WERI-Rb-1 (cell line): ENCODE measurements around the gene C16orf54.
"Not testable (repeated sequence)": the region's sequence is repeated elsewhere in the genome, so short reads cannot be mapped to it uniquely, and the experiment has no call there.

Experiments
- DNase-seq: peaks from one replicate; pipeline ENCODE4 v3.0.0-alpha.2; 2020
- H3K27ac ChIP-seq: fragments of 250-450 bp; sonication (Bioruptor Pico); 2 replicates; pipeline ENCODE4 v1.5.1; 2020; ENCODE audit warnings: mild to moderate bottlenecking, moderate library complexity
- H3K27me3 ChIP-seq: fragments of 250-450 bp; sonication (Bioruptor Pico); 2 replicates; pipeline ENCODE4 v1.5.1; 2021; ENCODE audit warnings: mild to moderate bottlenecking, low read depth, moderate library complexity; ENCODE audit not compliant: insufficient read depth, severe bottlenecking
- H3K36me3 ChIP-seq: fragments of 250-450 bp; sonication (Bioruptor Pico); 2 replicates; pipeline ENCODE4 v1.5.1; 2020; ENCODE audit warnings: mild to moderate bottlenecking, moderate library complexity
- H3K4me3 ChIP-seq: 2 replicates; pipeline ENCODE4 v1.5.1; 2011; ENCODE audit warnings: low read depth, mild to moderate bottlenecking, control low read depth, low read length
- H3K9me3 ChIP-seq: fragments of 250-450 bp; sonication (Bioruptor Pico); 2 replicates; pipeline ENCODE4 v1.5.1; 2021; ENCODE audit warnings: mild to moderate bottlenecking, moderate library complexity; ENCODE audit not compliant: severe bottlenecking
- CTCF ChIP-seq: IDR thresholded peaks from 2 replicates; pipeline ENCODE4 v1.5.1; 2011; ENCODE audit warnings: low read depth, mild to moderate bottlenecking, control low read depth, inconsistent platforms, low read length

The C16orf54 gene

GRCh38 chr16:29742683-29743275, 3.0 kb downstream of the C16orf54 start:
- Histone ChIP-seq H3K27ac (no peak overlapping the region), H3K9me3 (peaks cover 1% of the 10 kb centered on the region), H3K36me3 (no peaks in the 10 kb centered on the region), H3K27me3 (no peaks in the 10 kb centered on the region), H3K4me3 (no peak overlapping the region)
- TF ChIP-seq CTCF, result no peak
- DNase-seq, result no peak

- not testable (repeated sequence) for H3K27me3 ChIP-seq, H3K27ac ChIP-seq, H3K4me3 ChIP-seq, H3K36me3 ChIP-seq, DNase-seq, H3K9me3 ChIP-seq
Measured at GRCh38 chr16:29740630-29741015, 5.2 kb downstream of the C16orf54 start.

GRCh38 chr16:29739927-29740629, 5.7 kb downstream of the C16orf54 start:
- not testable (repeated sequence) for H3K36me3 ChIP-seq, H3K27me3 ChIP-seq, H3K4me3 ChIP-seq, H3K27ac ChIP-seq, DNase-seq, H3K9me3 ChIP-seq

- H3K36me3 ChIP-seq, result no peaks in the 10 kb centered on the region
Measured at GRCh38 chr16:29738514-29738913, 7.3 kb downstream of the C16orf54 start.

GRCh38 chr16:29737713-29738112, 8.1 kb downstream of the C16orf54 start:
- no peak for DNase-seq
- Histone ChIP-seq H3K4me3 (no peak overlapping the region), H3K36me3 (no peaks in the 10 kb centered on the region), H3K9me3 (no peaks in the 10 kb centered on the region), H3K27ac (no peak overlapping the region), H3K27me3 (no peaks in the 10 kb centered on the region)
- TF ChIP-seq CTCF, result no peak

More at GRCh38 chr16:29738514-29738913, 7.3 kb downstream of the C16orf54 start:
- Histone ChIP-seq H3K4me3 (no peak overlapping the region), H3K9me3 (no peaks in the 10 kb centered on the region), H3K27ac (no peak overlapping the region), H3K27me3 (no peaks in the 10 kb centered on the region)
- no peak for DNase-seq
- no peak for TF ChIP-seq CTCF

- H3K27me3 ChIP-seq, result no peaks in the 10 kb centered on the region
- no peaks in the 10 kb centered on the region for H3K36me3 ChIP-seq
- no peak overlapping the region for H3K27ac ChIP-seq
- H3K9me3 ChIP-seq, result no peaks in the 10 kb centered on the region
- no peak for DNase-seq
- no peak overlapping the region for H3K4me3 ChIP-seq
- no peak for TF ChIP-seq CTCF
Measured at GRCh38 chr16:29736764-29737163, 9.0 kb downstream of the C16orf54 start.

- no peak overlapping the region for H3K4me3 ChIP-seq
- no peak overlapping the region for H3K27ac ChIP-seq
- TF ChIP-seq CTCF, result peak; percentile 41
- no peaks in the 10 kb centered on the region for H3K27me3 ChIP-seq
- no peaks in the 10 kb centered on the region for H3K36me3 ChIP-seq
- H3K9me3 ChIP-seq, result no peaks in the 10 kb centered on the region
- DNase-seq, result peak; percentile 18
Measured at GRCh38 chr16:29736112-29736511, 9.7 kb downstream of the C16orf54 start.
